ENCODE data around the gene XG.

DNA sequence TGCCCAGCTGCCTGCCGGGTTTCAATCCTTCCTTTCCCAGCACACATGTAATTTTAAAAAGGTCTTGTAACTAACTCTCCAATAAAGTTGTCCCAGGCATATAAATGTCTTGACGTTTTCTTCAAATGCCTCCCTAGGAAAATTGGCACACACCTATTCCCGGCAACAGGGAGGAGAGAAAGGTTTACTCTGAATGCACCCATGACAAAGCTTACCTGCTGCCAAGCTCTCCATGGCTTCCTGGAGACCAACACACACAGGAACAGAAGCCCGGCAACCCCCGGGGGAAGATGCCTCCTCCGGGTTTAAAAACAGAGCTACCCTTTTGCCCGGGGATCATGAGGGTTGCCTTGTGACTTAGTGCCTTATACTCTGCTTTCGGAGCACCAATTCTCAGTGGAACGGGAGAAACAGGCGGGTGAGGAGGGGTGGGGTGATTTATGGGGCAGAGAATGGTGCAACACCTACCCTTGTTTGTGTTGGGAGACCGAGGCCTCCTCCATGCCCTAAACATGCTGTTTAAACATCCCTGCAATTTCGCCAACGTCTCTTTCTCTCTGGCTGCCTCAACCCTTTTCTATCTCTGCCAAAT is 72.1 kb downstream of the XG start:
- TF ChIP-seq, protein P1, sequence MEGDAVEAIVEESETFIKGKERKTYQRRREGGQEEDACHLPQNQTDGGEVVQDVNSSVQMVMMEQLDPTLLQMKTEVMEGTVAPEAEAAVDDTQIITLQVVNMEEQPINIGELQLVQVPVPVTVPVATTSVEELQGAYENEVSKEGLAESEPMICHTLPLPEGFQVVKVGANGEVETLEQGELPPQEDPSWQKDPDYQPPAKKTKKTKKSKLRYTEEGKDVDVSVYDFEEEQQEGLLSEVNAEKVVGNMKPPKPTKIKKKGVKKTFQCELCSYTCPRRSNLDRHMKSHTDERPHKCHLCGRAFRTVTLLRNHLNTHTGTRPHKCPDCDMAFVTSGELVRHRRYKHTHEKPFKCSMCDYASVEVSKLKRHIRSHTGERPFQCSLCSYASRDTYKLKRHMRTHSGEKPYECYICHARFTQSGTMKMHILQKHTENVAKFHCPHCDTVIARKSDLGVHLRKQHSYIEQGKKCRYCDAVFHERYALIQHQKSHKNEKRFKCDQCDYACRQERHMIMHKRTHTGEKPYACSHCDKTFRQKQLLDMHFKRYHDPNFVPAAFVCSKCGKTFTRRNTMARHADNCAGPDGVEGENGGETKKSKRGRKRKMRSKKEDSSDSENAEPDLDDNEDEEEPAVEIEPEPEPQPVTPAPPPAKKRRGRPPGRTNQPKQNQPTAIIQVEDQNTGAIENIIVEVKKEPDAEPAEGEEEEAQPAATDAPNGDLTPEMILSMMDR (IDR thresholded peaks at IDR 0.05), result no peak
- TF ChIP-seq POLR2A (IDR thresholded peaks at IDR 0.05), result no peak
